T-helper 17 cell (primary cell): ENCODE data around the gene SAP30BP. TPM values are rescaled to one million over a fixed set of nuclear protein-coding genes. Genes with fewer than 3 reads are reported as not detected.

ENCODE experiments used
- ATAC-seq: fragments of 150-1000 bp; cut with Tn5 transposase; 2 replicates; pipeline ENCODE4 v1.10.0; 2021; ENCODE audit warnings: mild to moderate bottlenecking, moderate library complexity
- DNase-seq, 3 donors: peaks; one replicate each; pipeline versions ENCODE4 v3.0.0 to v3.0.0-alpha.2; 2020 to 2021
- H3K9me3 ChIP-seq: one replicate; pipeline ENCODE4 v1.7.0; 2013; ENCODE audit warnings: low read length, mild to moderate bottlenecking; ENCODE audit not compliant: control insufficient read depth, poor library complexity, severe bottlenecking
- H3K27ac Mint-ChIP-seq: one replicate; pipeline ENCODE4 v1.8.0; 2022; ENCODE audit warnings: mild to moderate bottlenecking, moderate library complexity, mixed read lengths
- H3K27me3 Mint-ChIP-seq: one replicate; pipeline ENCODE4 v1.8.0; 2022; ENCODE audit warnings: mixed read lengths
- H3K36me3 Mint-ChIP-seq: one replicate; pipeline ENCODE4 v1.8.0; 2022; ENCODE audit warnings: low read depth, mixed read lengths
- H3K4me1 Mint-ChIP-seq: one replicate; pipeline ENCODE4 v1.8.0; 2022; ENCODE audit warnings: mild to moderate bottlenecking, mixed read lengths
- H3K4me3 Mint-ChIP-seq: one replicate; pipeline ENCODE4 v1.8.0; 2022; ENCODE audit warnings: mild to moderate bottlenecking, moderate library complexity, mixed read lengths
- total RNA-seq, 4 donors: library from RNA in 2 of 4; stranded (reverse) in 2 of 4; gene quantifications; one replicate each; pipeline ENCODE4 v1.2.3 and lab custom pipeline; 2022 to 2026

SAP30BP gene
- total RNA-seq, 2 donors from 2014 or later: 178 to 235 TPM

- no peaks in the 10 kb centered on the region for H3K9me3 ChIP-seq
- no peak overlapping the region for H3K27ac Mint-ChIP-seq
- peaks cover 5% of the 10 kb centered on the region for H3K4me1 Mint-ChIP-seq
- no peaks in the 10 kb centered on the region for H3K36me3 Mint-ChIP-seq
- ATAC-seq (peak; percentile 57), DNase-seq (no peak)
- no peaks in the 10 kb centered on the region for H3K27me3 Mint-ChIP-seq
- no peak overlapping the region for H3K4me3 Mint-ChIP-seq
Observed at GRCh38 chr17:75738218-75738802, 71.2 kb downstream of the SAP30BP start.

DNA sequence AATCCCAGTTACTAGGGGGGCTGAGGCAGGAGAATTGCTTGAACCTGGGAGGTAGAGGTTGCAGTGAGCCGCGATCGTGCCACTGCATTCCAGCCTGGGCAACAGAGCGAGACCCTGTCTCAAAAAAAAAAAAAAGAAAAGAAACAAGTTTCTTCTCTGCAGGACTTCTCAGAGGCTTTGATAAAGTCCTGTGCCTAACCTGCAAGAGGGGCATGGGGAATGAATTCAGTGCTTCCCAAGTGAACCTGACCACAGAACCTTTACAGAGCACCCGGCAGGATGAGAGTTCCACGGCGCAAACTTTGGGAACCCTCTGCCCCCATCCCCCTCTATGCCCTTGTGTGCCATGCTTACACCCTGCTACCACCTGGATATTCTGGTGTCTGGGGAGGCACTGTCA, 72.0 kb downstream of the SAP30BP start:
- Mint-ChIP-seq H3K4me3 (no peak overlapping the region), H3K4me1 (peaks cover 5% of the 10 kb centered on the region), H3K36me3 (no peaks in the 10 kb centered on the region), H3K27ac (no peak overlapping the region), H3K27me3 (no peaks in the 10 kb centered on the region)
- DNase-seq: no peak
- no peak for ATAC-seq
- no peaks in the 10 kb centered on the region for H3K9me3 ChIP-seq

GRCh38 chr17:75739801-75740200, 72.7 kb downstream of the SAP30BP start:
- no peak overlapping the region for H3K4me3 Mint-ChIP-seq
- no peaks in the 10 kb centered on the region for H3K36me3 Mint-ChIP-seq
- no peaks in the 10 kb centered on the region for H3K9me3 ChIP-seq
- no peaks in the 10 kb centered on the region for H3K27me3 Mint-ChIP-seq
- no peak for ATAC-seq
- H3K4me1 Mint-ChIP-seq: no peaks in the 10 kb centered on the region
- no peak for DNase-seq
- no peak overlapping the region for H3K27ac Mint-ChIP-seq

GRCh38 chr17:75740215-75740614, 73.1 kb downstream of the SAP30BP start:
- Mint-ChIP-seq H3K27ac (no peak overlapping the region), H3K36me3 (no peaks in the 10 kb centered on the region), H3K4me3 (no peak overlapping the region), H3K27me3 (no peaks in the 10 kb centered on the region), H3K4me1 (no peaks in the 10 kb centered on the region)
- DNase-seq (no peak), ATAC-seq (no peak)
- no peaks in the 10 kb centered on the region for H3K9me3 ChIP-seq

DNA sequence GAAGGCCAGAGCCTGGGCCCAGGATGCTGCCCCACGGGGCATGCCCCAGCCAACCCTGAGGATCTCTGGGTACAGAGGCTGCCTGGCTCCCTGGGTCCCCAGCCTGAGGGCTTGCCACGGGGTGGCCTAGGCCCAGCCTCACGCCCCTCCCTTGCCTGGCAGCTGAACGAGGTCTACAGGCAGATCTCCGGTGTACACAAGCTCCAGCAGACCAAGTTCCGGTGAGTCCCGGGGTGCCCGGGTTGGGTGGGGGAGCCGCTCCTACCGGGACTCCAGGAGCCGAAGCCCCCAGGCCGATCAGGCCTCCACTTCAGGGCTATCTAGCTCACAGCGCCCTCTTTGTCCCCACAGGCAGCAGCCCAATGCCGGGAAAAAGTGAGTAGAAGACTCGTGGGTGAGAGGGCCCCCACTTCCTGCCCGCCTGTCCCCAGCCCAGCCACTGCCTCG, 73.5 kb downstream of the SAP30BP start:
- DNase-seq: no peak
- no peak for ATAC-seq
- no peaks in the 10 kb centered on the region for H3K4me1 Mint-ChIP-seq
- no peak overlapping the region for H3K4me3 Mint-ChIP-seq
- no peak overlapping the region for H3K27ac Mint-ChIP-seq
- H3K9me3 ChIP-seq: no peaks in the 10 kb centered on the region
- no peaks in the 10 kb centered on the region for H3K36me3 Mint-ChIP-seq
- no peaks in the 10 kb centered on the region for H3K27me3 Mint-ChIP-seq

- H3K9me3 ChIP-seq: no peaks in the 10 kb centered on the region
- no peak overlapping the region for H3K4me3 Mint-ChIP-seq
- no peaks in the 10 kb centered on the region for H3K27me3 Mint-ChIP-seq
- no peaks in the 10 kb centered on the region for H3K4me1 Mint-ChIP-seq
- DNase-seq: no peak
- no peaks in the 10 kb centered on the region for H3K36me3 Mint-ChIP-seq
- no peak for ATAC-seq
- H3K27ac Mint-ChIP-seq: no peak overlapping the region
Observed at GRCh38 chr17:75742337-75742736, 75.2 kb downstream of the SAP30BP start.

GRCh38 chr17:75743625-75744206, 76.6 kb downstream of the SAP30BP start:
- Mint-ChIP-seq H3K4me1 (peaks cover 5% of the 10 kb centered on the region), H3K36me3 (no peaks in the 10 kb centered on the region), H3K27me3 (peaks cover 6% of the 10 kb centered on the region), H3K27ac (no peak overlapping the region), H3K4me3 (no peak overlapping the region)
- DNase-seq (no peak), ATAC-seq (no peak)
- H3K9me3 ChIP-seq: no peaks in the 10 kb centered on the region

GRCh38 chr17:75748706-75749105, 81.6 kb downstream of the SAP30BP start:
- no peaks in the 10 kb centered on the region for H3K9me3 ChIP-seq
- Mint-ChIP-seq H3K27me3 (peaks cover 6% of the 10 kb centered on the region), H3K36me3 (no peaks in the 10 kb centered on the region), H3K4me1 (peaks cover 10% of the 10 kb centered on the region), H3K4me3 (no peak overlapping the region), H3K27ac (no peak overlapping the region)
- ATAC-seq: no peak
- DNase-seq: no peak

- no peaks in the 10 kb centered on the region for H3K9me3 ChIP-seq
- ATAC-seq (peak; percentile 76), DNase-seq (peak; percentile 72 to 85 (median 83))
- peaks cover 13% of the 10 kb centered on the region for H3K4me1 Mint-ChIP-seq
- H3K27me3 Mint-ChIP-seq: peaks cover 6% of the 10 kb centered on the region
- H3K36me3 Mint-ChIP-seq: peaks cover under 1% of the 10 kb centered on the region
- H3K27ac Mint-ChIP-seq: no peak overlapping the region
- H3K4me3 Mint-ChIP-seq: peak overlapping the region; percentile 12
Observed at GRCh38 chr17:75749545-75750389, 82.6 kb downstream of the SAP30BP start.

GRCh38 chr17:75750661-75751423, 83.7 kb downstream of the SAP30BP start:
- H3K36me3 Mint-ChIP-seq: peaks cover 2% of the 10 kb centered on the region
- peak overlapping the region; percentile 53 for H3K4me3 Mint-ChIP-seq
- ATAC-seq (no peak), DNase-seq (no peak)
- no peak overlapping the region for H3K27ac Mint-ChIP-seq
- peaks cover 6% of the 10 kb centered on the region for H3K27me3 Mint-ChIP-seq
- peaks cover 16% of the 10 kb centered on the region for H3K4me1 Mint-ChIP-seq
- no peaks in the 10 kb centered on the region for H3K9me3 ChIP-seq

DNA sequence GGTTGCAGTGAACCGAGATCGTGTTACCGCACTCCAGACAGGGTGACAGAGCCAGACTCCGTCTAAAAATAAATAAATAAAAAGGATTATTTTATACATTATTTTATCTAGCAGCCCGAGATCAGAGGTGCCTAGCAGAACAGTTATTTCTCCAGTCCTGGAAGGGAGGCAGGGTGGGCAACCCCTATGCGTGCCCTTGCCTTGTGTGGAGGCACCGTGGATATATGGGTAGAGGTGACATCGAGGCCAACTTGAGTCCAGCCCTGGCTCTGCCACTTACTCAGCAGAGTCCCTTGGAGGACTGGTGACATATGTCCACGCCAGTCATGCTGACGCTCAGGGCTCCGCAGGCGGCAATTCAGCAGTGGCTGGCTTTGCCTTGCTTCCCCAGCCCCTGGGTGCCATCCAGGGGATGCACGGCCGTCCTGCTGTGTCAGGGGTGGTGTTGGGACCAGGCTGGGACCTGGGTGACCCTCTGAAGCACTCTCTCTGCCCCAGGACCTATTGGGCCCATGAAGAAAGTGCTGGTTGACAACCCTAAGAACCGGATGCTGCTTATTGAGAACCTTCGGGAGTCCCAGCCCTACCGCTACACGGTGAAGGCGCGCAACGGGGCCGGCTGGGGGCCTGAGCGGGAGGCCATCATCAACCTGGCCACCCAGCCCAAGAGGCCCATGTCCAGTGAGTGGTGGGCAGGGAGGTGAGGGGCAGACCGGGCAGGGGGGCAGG, 84.7 kb downstream of the SAP30BP start:
- Mint-ChIP-seq H3K36me3 (peaks cover 2% of the 10 kb centered on the region), H3K4me3 (peak overlapping the region; percentile 19), H3K27me3 (peaks cover 6% of the 10 kb centered on the region), H3K27ac (no peak overlapping the region), H3K4me1 (peaks cover 18% of the 10 kb centered on the region)
- ATAC-seq (no peak), DNase-seq (no peak)
- no peaks in the 10 kb centered on the region for H3K9me3 ChIP-seq

GRCh38 chr17:75752405-75752709, 85.2 kb downstream of the SAP30BP start:
- no peak for DNase-seq
- Mint-ChIP-seq H3K4me1 (peaks cover 18% of the 10 kb centered on the region), H3K4me3 (peak overlapping the region; percentile 66), H3K27ac (no peak overlapping the region), H3K27me3 (peaks cover 6% of the 10 kb centered on the region), H3K36me3 (peaks cover 2% of the 10 kb centered on the region)
- no peaks in the 10 kb centered on the region for H3K9me3 ChIP-seq
- ATAC-seq: no peak
